Inflammatory macrophage treated with lipopolysaccharide for 1 hour (primary cell): ENCODE results near the gene DUS1L.

Source experiments
- DNase-seq, 2 donors: peaks; one replicate each; pipeline ENCODE4 v3.0.0-alpha.2; 2020 to 2022

DUS1L gene

GRCh38 chr17:82100502-82101298, 35.1 kb upstream of the DUS1L start:
- no peak for DNase-seq

DNA sequence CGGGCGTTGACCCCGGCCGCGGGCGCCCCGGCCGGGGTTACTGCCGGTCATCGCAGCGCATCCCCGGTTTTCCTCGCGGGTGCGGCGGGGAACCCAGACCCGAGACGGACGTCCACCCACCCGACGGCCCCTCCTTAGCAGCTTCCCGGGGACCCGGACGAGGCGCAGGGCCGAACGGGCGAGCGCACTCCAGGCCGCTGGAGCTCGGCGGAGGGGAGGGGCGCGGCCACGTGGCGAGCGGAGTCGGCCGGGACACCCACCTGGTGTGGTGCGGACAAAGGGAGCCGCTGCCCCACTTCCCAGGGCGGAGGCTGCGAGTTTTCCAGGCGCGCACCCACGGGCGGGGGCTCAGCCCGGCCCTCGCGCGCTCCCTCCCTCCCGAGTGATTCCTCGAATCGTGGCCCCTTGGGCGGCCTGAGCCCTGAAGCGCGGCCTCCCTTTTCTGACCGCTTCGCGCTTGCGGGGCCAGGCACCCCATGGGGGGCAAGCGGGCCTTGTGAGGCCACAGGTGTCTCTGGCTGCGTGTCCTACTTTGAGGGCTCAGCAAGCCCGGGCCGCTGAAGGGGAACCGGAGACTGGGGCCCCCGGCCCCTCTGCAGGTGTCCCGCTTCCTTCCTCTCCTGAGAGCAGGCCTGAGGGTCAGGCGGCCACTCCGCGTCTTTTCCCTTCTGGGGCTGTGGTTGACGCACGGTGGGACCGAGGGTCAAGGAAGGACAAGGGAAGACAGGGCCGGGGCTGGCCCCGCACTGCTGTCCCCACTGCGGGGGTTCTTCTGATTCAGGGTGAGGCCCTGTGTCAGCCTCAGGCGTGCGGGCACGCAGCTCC, 33.5 kb upstream of the DUS1L start:
- no peak for DNase-seq

GRCh38 chr17:82098169-82098938, 32.8 kb upstream of the DUS1L start, which contains the start of gene FASN:
FASN (minus strand) TSS chr17:82098236; CDS start chr17:82096445, 1,791 bp downstream.
- peak; percentile 91 to 96 for DNase-seq

DNA sequence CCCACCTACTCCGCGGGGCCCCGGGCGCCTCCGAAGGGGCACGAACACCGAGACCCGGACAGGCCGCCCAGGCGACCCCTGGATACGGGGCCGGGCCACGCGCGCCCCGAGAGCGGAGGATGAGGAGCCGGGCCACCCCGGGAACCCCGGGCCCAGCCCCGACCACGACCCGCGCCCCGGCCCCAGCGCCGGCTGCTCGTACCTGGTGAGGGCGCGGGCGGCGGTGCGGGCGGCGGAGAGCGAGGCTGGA, 32.2 kb upstream of the DUS1L start:
- DNase-seq, result no peak

DNA sequence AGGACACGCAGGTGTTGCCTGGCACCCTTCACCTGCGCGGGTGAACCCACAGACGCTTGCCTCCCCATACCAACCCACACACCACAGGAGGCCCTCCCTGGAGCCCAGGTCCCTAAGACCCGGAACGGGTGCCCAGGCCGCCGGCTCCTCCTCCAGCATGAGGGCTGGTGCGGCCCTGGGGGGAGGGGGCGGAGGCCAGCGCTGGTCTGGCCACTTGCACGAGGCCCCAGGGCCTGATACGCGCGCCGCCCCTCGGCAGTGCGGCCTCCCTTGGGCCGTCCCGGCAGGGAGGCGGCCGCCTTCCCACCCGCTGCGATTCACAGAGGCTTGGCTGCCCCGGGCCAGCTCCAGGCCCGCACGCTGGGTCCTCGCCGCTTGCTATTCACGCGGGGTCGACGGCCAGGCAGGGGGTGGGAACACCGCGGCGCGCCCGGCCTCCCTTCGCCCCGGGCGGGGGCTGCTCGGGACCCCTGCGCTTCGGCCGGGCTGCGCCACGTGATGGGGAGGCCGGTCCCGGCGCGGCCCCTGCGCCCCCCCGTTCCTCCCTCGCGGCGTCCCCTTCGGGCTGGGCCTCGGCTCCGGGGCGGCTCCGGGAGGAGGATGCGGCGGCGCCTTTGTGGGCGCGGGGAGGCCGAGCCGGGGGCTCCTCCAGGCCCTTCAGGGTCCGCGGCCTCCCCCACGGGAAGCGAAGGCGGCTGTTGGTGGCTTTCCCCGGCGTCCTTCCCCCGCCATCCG, 31.7 kb upstream of the DUS1L start:
- peak; percentile 20 to 33 for DNase-seq

DNA sequence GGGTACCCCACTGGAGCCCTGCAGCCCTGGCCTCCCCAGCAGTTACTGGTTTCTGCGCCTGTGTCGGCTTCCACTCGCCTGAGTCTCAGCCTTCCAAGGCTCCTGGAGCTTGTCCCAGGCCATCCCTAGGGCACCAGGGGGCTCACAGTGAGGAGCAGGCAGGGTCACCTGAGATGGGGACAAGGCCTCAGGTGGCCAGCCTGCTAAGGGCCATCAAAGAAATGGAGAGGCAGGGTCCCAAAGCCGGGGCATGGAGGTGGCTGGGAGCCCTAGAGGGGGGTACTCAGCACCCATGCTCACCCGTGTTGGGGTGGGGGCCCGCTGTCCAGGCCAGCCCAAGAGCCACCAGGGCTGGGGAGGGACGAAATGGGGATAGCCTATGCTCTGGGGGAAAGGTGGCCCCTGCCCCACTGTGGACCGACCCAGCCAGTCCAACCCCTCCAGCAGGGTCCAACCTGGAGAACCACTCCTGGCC, 31.1 kb upstream of the DUS1L start:
- no peak for DNase-seq

- DNase-seq, result no peak
These were observed 30.4 kb upstream of the DUS1L start for GRCh38 chr17:82095777-82096708.

GRCh38 chr17:82094931-82095776, 29.6 kb upstream of the DUS1L start:
- DNase-seq, result no peak

DNA sequence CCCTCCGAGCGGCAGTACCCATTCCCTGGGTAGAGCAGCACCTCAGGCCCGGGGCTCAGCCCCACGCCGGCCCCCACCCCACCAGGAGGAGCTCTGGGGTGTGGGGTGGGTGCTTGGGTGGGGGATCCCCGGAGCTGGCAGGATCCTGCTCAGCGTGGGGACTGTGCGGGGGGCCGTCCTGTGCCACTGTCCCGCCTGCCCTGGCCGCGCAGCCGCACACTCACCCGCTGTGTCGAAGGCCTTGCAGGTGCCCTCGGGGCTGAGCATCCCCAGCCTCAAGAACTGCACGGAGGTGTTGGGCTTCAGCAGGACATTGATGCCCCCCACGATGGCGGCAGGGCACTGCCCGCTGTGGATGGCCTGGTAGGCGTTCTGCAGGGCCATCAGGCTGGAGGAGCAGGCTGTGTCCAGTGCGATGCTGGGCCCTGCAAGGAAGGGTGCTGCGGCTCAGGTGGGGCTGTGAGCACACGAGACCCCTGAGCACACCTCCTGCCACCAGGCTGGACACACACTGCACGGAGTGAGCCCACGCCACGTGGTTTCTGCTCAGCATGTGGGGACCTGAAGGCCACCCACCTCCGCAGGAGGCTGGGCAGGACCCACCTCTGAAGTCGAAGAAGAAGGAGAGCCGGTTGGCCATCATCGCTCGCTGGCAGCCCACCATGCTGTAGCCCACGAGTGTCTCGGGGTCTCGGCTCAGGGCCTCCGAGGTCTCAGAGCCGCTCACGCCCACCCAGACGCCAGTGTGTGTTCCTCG, 27.6 kb upstream of the DUS1L start:
- no peak for DNase-seq

- DNase-seq, result no peak
These were observed 27.0 kb upstream of the DUS1L start for GRCh38 chr17:82092628-82092994.

GRCh38 chr17:82092094-82092586, 26.5 kb upstream of the DUS1L start:
- no peak for DNase-seq

- DNase-seq, result no peak
These were observed 25.9 kb upstream of the DUS1L start for GRCh38 chr17:82091264-82092066.

GRCh38 chr17:82090549-82091263, 25.1 kb upstream of the DUS1L start:
- no peak for DNase-seq

DNA sequence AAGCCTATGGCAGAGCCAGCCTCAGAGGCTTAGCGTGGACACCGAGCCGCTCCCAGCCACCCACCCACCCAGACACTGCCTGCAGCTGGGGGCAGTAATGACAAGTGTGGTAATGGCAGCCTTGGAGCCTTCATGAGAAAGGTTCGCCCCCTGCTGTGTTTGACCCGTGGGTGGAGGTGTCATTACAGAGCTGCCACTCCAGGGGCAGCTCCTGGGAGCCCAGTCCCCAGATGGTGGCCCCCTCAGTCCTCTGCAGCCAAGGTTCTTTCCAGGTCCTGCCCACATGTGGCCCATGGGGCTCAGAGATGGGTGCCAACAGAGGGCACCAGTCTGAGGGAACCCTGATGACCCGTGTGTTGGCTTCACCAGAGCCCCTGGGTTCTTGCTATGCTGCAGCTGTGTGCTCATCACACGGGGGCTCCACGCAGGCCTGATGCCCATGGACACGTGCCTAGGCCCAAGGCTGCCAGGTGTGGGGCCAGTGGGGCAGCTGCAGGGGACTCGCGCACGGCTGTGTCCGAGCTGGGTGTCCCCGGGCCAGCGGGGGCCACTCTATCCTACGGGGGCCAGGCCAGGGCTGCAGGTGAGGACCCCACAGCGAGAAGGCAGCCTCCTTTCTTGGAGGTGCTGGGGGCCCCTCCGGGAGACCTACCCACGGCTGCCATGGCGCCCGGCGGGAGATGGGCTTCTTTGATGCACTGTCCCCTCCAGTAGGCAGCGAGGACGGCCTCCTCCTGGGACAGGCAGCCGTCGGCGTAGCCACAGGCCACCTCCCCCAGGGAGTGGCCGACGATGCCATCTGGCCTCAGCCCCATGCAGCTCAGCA, 24.3 kb upstream of the DUS1L start:
- DNase-seq, result no peak

DNA sequence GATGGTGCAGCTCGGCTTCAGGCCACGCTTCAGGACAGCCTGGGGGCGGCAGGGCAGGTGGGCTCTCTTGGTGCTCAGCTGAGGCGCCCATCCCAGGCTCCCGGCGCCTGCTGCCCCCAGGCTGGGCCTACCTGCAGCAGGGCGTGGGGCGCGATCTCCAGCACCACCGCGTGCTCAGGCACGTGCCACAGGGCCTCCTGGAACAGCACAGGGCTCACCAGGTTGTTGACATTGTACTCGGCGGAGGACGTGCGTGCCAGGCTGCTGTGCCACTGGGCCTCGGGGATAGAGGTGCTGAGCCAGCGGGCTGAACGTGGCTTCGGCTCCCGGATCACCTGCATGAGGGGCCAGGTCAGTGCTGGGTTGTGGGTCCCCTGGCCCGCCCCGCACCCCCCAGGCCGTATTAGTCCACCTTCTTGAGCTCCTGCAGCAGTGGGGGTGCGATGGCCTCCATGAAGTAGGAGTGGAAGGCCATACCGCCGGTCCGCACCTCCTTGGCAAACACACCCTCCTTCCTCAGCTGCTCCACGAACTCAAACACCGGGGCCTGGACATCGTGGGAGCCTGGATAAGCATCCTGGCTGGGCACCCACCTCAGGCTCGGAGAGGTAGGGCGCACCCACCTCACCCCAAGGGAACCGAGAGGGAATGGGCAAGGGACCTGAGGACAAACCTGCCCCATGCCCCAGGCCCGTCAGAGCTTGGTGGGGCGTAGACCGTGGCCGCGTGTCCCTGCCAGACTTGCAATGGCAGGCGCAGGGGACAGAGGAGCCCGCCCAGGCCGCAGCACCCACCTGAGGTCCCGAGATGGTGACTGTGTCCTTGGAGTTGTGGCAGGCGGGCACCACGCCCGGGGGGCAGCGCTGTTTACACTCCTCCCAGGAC, 23.5 kb upstream of the DUS1L start:
- DNase-seq, result no peak
